Fibroblast of lung (primary cell): ENCODE measurements around the gene SRI. TPM values are rescaled to one million over a fixed set of nuclear protein-coding genes. Genes with fewer than 3 reads are reported as not detected.

Source experiments
- DNase-seq, 2 donors: peaks; one replicate each; pipeline versions ENCODE4 v3.0.0 to v3.0.0-alpha.2; 2010; ENCODE audit warnings: low read depth in 2 of 2
- H2AFZ ChIP-seq: 2 replicates; pipeline ENCODE4 v1.5.1; 2012; ENCODE audit warnings: low read length, control low read depth, inconsistent platforms
- H3K27ac ChIP-seq: 2 replicates; pipeline ENCODE4 v1.5.1; 2011; ENCODE audit warnings: low read length, control low read depth; ENCODE audit not compliant: insufficient read depth
- H3K27me3 ChIP-seq: 2 replicates; pipeline ENCODE4 v1.5.1; 2011; ENCODE audit warnings: mild to moderate bottlenecking, low read length; ENCODE audit not compliant: control insufficient read depth, insufficient read depth
- H3K36me3 ChIP-seq: 2 replicates; pipeline ENCODE4 v1.5.1; 2011; ENCODE audit warnings: low read length; ENCODE audit not compliant: control insufficient read depth, insufficient read depth
- H3K4me1 ChIP-seq: 2 replicates; pipeline ENCODE4 v1.5.1; 2011; ENCODE audit warnings: low read length; ENCODE audit not compliant: control insufficient read depth, insufficient read depth; ENCODE audit errors: extremely low read depth
- H3K4me2 ChIP-seq: 2 replicates; pipeline ENCODE4 v1.5.1; 2011; ENCODE audit warnings: low read length, control low read depth; ENCODE audit not compliant: insufficient read depth; ENCODE audit errors: extremely low read depth
- H3K4me3 ChIP-seq, 4 experiments: fragments of 200-600 bp in 1 of 4; sonication (generic) in 1 of 4; replicated peaks in 1 of 4; 2 replicates each; pipeline ENCODE4 v1.5.1; 2011 to 2016; ENCODE audit warnings: low read length in 4 of 4, low read depth in 3 of 4, mild to moderate bottlenecking in 3 of 4, control low read depth in 2 of 4, inconsistent platforms in 1 of 4, mixed read lengths in 1 of 4; ENCODE audit not compliant: insufficient read depth in 1 of 4; ENCODE audit errors: control extremely low read depth in 1 of 4
- H3K79me2 ChIP-seq: 2 replicates; pipeline ENCODE4 v1.5.1; 2012; ENCODE audit warnings: mild to moderate bottlenecking, low read length, inconsistent platforms; ENCODE audit not compliant: control insufficient read depth, insufficient read depth
- H3K9ac ChIP-seq: 2 replicates; pipeline ENCODE4 v1.5.1; 2011; ENCODE audit warnings: mild to moderate bottlenecking, low read length, control low read depth; ENCODE audit not compliant: insufficient read depth
- H3K9me3 ChIP-seq: 2 replicates; pipeline ENCODE4 v1.5.1; 2012; ENCODE audit warnings: low read depth, low read length; ENCODE audit not compliant: control insufficient read depth, insufficient read depth
- H4K20me1 ChIP-seq: 2 replicates; pipeline ENCODE4 v1.5.1; 2011; ENCODE audit warnings: low read length; ENCODE audit not compliant: control insufficient read depth, insufficient read depth; ENCODE audit errors: extremely low read depth
- CTCF ChIP-seq, 2 donors: IDR thresholded peaks in 1 of 2; conservative IDR thresholded peaks in 1 of 2; 1 replicate in 1 of 2; 2 replicates in 1 of 2; pipeline ENCODE4 v1.5.1; 2011 to 2012; ENCODE audit warnings: low read length in 2 of 2, control low read depth in 1 of 2, inconsistent platforms in 1 of 2, low read depth in 1 of 2, mild to moderate bottlenecking in 1 of 2
- EZH2 ChIP-seq: IDR thresholded peaks from 2 replicates; pipeline ENCODE4 v1.5.1; 2012; ENCODE audit warnings: low read length, control low read depth, mild to moderate bottlenecking; ENCODE audit errors: missing control alignments
- polyA plus RNA-seq, 2 donors: library from polyadenylated mRNA; depleted of rRNA in 1 of 2; stranded (reverse) in 1 of 2; unstranded in 1 of 2; fragments of >200 nt; gene quantifications; 2 replicates each; pipeline ENCODE4 v1.2.1, GENCODE V29; 2011 to 2012; ENCODE audit warnings: missing spikeins in 1 of 2
- total RNA-seq: library from RNA; depleted of rRNA; stranded (reverse); fragments of >200 nt; gene quantifications from 2 replicates; pipeline ENCODE4 v1.2.1, GENCODE V29; 2014

SRI gene
- total and polyA plus RNA-seq, 2 donors (not counting 1 experiment from before 2014, with no cell fraction given): 75.1 to 204 TPM

- TF ChIP-seq EZH2: no peak
- no peak for TF ChIP-seq CTCF (conservative IDR thresholded peaks at IDR 0.05 in 1 of 2, IDR thresholded peaks at IDR 0.05 in 1 of 2; ENCODE audit: low read depth in 1 of 2, low read length in 2 of 2)
- no peak overlapping the region for H2AFZ ChIP-seq
Observed at GRCh38 chr7:88233828-88234227, 14.0 kb upstream of the SRI start.

GRCh38 chr7:88230646-88231045 lies 10.8 kb upstream of the SRI start:
- Histone ChIP-seq H3K9me3 (no peaks in the 10 kb centered on the region), H3K36me3 (no peaks in the 10 kb centered on the region), H2AFZ (no peak overlapping the region), H3K27me3 (peaks cover 2% of the 10 kb centered on the region), H3K4me3 (no peak overlapping the region), H3K27ac (no peak overlapping the region), H4K20me1 (no peaks in the 10 kb centered on the region), H3K4me2 (no peak overlapping the region), H3K4me1 (peaks cover 2% of the 10 kb centered on the region), H3K79me2 (no peaks in the 10 kb centered on the region), H3K9ac (no peak overlapping the region)
- no peak for DNase-seq
- TF ChIP-seq EZH2: no peak

More at GRCh38 chr7:88233828-88234227, 14.0 kb upstream of the SRI start:
- Histone ChIP-seq H3K9me3 (no peaks in the 10 kb centered on the region), H3K79me2 (no peaks in the 10 kb centered on the region), H3K27me3 (peaks cover 2% of the 10 kb centered on the region), H4K20me1 (no peaks in the 10 kb centered on the region), H3K4me3 (no peak overlapping the region), H3K27ac (no peak overlapping the region), H3K4me2 (no peak overlapping the region), H3K4me1 (no peaks in the 10 kb centered on the region), H3K36me3 (no peaks in the 10 kb centered on the region), H3K9ac (no peak overlapping the region)
- no peak for DNase-seq

GRCh38 chr7:88229302-88229995 lies 9.6 kb upstream of the SRI start:
- DNase-seq: no peak
- TF ChIP-seq CTCF (conservative IDR thresholded peaks at IDR 0.05 in 1 of 2, IDR thresholded peaks at IDR 0.05 in 1 of 2; ENCODE audit: low read depth in 1 of 2, low read length in 2 of 2) (no peak), EZH2 (no peak)
- no peaks in the 10 kb centered on the region for H4K20me1 ChIP-seq

More at GRCh38 chr7:88229302-88229995, 9.6 kb upstream of the SRI start:
- H2AFZ ChIP-seq: no peak overlapping the region
- peaks cover 2% of the 10 kb centered on the region for H3K27me3 ChIP-seq
- no peak overlapping the region for H3K4me3 ChIP-seq
- H3K36me3 ChIP-seq: no peaks in the 10 kb centered on the region
- no peak overlapping the region for H3K27ac ChIP-seq
- H3K4me2 ChIP-seq: no peak overlapping the region
- H3K9ac ChIP-seq: no peak overlapping the region
- no peaks in the 10 kb centered on the region for H3K9me3 ChIP-seq
- H3K79me2 ChIP-seq: no peaks in the 10 kb centered on the region
- peaks cover 5% of the 10 kb centered on the region for H3K4me1 ChIP-seq
